EL (cell line): ENCODE data around the gene MYO19.
A peak's percentile ranks its signal among the peaks of the same experiment; 100 is the strongest.

Experiments used
- DNase-seq: peaks from one replicate; pipeline ENCODE4 v3.0.0-alpha.2; 2016

Gene MYO19, protein sequence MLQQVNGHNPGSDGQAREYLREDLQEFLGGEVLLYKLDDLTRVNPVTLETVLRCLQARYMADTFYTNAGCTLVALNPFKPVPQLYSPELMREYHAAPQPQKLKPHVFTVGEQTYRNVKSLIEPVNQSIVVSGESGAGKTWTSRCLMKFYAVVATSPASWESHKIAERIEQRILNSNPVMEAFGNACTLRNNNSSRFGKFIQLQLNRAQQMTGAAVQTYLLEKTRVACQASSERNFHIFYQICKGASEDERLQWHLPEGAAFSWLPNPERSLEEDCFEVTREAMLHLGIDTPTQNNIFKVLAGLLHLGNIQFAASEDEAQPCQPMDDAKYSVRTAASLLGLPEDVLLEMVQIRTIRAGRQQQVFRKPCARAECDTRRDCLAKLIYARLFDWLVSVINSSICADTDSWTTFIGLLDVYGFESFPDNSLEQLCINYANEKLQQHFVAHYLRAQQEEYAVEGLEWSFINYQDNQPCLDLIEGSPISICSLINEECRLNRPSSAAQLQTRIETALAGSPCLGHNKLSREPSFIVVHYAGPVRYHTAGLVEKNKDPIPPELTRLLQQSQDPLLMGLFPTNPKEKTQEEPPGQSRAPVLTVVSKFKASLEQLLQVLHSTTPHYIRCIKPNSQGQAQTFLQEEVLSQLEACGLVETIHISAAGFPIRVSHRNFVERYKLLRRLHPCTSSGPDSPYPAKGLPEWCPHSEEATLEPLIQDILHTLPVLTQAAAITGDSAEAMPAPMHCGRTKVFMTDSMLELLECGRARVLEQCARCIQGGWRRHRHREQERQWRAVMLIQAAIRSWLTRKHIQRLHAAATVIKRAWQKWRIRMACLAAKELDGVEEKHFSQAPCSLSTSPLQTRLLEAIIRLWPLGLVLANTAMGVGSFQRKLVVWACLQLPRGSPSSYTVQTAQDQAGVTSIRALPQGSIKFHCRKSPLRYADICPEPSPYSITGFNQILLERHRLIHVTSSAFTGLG

GRCh38 chr17:36534840-36535668, at the start of gene MYO19, which contains the start of gene PIGW:
TSS of gene MYO19 (minus strand) at chr17:36534868. CDS start at chr17:36532538, 2,330 bp downstream.
TSS of gene PIGW (plus strand) at chr17:36534987. CDS start at chr17:36537102, 2,115 bp downstream.
- peak; percentile 90 for DNase-seq

GRCh38 chr17:36583787-36584186, 49.1 kb upstream of the MYO19 start:
- DNase-seq, result no peak

DNA sequence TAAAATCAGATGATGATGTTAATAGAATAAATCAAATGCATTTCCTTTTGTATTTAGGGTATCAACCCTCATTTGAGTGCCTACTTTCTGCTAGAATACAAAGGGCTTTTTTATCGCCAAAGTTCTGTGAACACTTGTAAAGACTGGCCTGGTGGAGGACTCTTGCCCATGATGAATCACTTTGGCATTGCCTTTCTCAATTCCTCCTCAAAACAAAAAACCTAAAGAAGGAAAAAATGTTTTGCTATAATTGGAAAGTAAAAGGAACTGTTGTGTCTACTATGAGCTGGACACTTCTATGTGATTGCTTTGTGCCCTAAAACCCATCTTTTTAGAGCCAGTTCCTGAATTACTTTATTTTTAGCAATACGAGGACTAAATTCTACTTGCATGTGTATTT, 44.0 kb upstream of the MYO19 start:
- no peak for DNase-seq

GRCh38 chr17:36576793-36577192, 42.1 kb upstream of the MYO19 start:
- DNase-seq, result no peak

DNA sequence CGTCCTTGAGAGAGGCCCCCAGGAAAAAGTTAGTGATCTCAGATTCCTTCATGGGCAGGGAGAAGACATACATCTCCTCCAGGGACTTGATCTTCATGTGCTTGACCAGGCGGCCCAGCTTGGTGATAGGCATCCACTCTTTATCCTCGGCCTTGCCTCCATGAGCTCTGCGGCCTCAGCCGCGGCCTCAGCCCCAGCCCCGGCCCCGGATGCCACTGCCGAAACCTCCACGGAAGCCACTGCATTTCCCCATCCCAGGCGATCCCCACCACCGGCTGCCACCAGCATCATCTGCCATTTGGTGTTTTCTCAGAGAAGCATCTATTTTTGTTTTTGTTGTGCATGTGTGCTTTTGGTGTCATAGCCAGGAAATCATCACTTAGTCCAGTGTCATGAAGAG, 40.4 kb upstream of the MYO19 start:
- DNase-seq, result no peak

GRCh38 chr17:36566081-36566480, 31.4 kb upstream of the MYO19 start:
- no peak for DNase-seq

DNA sequence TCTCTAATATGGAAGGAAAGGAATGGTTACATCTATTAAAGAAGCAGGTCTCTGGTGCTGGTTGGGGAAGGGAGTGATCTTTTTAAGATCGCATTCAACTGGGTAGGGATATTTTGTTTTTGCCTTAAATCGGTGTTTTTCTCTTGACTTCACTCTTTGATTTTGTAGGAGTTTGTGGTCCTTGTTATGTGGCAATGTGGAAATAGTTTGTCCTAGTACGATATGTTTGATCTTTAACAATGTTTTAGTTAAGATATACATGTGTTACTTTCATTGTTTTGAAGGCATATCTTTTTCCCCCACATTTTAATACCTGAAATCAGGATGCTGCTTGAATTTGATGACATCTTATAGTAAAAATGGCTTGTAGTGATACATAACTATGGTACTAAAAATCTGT, 18.8 kb upstream of the MYO19 start:
- no peak for DNase-seq

- DNase-seq, result no peak
Observed at GRCh38 chr17:36550491-36551417, 16.1 kb upstream of the MYO19 start.

GRCh38 chr17:36547776-36548175, 13.1 kb upstream of the MYO19 start:
- DNase-seq, result no peak

DNA sequence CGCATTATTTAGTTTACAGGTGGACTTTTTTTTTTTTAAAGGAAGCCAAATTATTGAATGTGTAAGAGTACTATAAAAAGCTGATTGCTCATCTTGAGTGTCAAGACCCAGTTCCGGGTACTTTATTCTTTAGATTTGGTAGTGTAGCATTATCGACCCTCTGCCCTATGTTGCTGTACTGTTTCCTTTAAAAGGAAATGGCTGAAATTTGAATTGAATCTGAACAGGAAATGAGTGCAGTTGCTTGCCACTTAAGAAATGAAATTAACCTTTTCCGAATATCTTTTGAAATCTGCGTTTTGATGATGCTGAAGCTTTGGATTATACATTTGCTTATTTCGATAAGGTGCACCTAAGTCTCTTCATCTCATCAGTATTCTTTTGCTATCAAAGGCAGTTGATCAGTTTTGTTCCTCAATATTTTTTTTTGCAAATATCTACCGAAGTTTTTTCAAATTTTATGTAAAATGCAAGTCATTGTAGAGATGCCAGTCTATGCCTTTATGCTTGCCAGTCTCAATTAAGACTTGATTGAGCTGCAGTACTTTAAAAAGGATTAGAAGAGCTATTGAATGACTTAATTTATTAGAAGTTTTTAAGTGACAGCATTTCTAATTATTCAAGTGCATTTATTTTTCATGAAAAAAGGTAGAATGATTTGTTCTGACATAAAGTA, 11.9 kb upstream of the MYO19 start:
- peak; percentile 12 for DNase-seq

DNA sequence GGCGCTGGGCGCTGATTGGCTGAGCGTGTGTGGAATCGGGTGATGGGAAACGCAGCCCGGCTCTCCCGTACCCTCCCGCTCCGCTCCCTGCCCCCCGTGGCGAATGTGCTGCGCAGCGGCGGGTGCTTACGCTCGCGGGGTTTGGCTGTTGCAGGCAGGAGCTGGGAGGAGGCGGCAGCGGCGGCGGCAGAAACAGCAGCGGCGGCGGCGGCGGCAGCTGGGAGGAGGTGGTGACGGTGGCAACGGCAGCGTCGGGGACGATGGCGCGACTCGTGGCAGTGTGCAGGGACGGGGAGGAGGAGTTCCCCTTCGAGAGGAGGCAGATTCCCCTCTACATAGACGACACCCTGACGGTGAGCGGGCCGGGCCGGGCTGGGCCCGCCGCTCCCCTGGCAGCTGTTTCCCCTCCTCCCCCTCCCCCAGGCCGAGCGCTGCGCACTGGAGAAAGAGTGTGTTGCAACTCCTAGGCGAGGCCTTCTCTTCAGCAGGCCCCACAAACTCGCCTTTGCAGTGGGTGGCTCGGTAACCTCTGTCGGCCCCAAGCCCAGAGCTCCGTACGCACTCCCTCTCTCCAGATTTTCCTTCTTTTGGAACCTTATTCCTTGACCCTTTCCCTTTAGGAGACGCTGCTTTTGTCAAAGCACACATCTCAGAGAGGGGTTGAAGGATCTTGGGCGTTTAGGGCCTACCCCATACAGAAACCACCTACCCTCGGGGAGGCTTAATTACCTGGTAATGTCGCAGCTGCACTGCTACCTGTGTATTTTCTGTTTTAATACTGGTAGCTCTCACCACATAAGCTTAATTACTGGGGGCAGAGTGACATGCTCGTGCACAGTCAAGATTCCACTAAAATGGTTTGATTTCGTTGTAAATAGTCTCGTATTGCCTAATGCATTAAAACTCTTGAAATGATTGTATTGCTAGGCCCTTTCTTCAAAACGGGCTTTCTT, 11.1 kb upstream of the MYO19 start:
- DNase-seq, result peak; percentile 97

DNA sequence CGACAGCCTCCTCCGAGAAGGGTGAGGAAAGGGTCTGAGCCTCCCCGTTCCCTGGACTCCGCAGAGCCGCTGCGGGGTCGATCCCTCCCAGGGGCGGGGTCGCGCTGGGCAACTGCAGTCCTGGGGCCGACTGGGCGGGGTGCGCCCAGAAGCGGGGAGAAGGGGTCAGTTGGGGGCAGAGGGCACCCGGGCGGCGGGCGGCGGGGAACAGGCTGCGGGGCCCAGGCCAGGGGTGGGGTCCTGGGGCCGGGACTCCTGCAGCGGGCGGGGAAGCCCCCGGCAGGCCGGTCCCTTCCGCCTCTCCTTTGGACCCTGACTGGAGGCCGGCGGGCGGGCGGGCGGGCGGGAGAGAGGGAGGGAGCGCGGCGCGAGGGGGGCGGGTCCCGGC, 10.4 kb upstream of the MYO19 start:
- DNase-seq, result no peak

GRCh38 chr17:36544307-36545076, 9.8 kb upstream of the MYO19 start, which contains the start of gene GGNBP2:
TSS of gene GGNBP2 (plus strand) at chr17:36544919. CDS start at chr17:36545725, 806 bp downstream.
- DNase-seq, result peak; percentile 95

GRCh38 chr17:36544044-36544306, 9.3 kb upstream of the MYO19 start:
- DNase-seq, result peak; percentile 53

DNA sequence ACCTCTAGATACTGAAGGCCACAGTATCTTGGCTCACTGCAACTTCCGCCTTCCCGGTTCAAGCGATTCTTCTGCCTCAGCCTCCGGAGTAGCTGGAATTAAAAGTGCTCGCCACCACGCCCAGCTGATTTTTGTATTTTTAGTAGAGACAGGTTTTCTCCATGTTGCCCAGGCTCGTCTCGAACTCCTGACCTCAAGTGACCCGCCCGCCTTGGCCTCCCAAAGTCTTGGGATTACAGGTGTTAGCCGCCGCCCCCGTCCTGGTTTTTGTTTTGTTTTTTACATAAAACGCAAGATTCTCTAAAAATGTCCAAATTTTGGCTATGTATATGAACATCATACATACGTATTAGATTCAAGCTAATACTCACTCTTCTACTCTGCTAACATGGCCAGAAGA, 8.1 kb upstream of the MYO19 start:
- DNase-seq, result no peak

- DNase-seq, result no peak
Observed at GRCh38 chr17:36540696-36541095, 6.0 kb upstream of the MYO19 start.

DNA sequence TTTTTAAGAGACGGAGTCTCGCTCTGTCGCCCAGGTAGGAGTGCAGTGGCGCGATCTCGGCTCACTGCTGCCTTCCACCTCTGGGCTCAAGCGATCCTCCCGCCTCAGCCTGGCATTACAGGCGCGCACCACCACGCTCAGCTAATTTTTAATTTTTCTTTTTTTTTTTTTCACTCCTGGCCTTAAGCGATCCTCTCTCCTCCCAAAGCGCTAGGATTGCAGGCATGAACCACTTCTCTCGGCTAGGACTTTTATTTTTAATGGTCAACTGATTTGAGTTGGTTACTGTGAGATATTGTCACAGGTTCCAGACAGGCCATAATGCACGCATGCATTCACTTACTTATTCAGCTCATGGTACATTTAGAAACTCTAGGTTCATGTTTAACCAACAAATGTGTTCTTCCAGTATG, 1.0 kb upstream of the MYO19 start:
- DNase-seq, result no peak

DNA sequence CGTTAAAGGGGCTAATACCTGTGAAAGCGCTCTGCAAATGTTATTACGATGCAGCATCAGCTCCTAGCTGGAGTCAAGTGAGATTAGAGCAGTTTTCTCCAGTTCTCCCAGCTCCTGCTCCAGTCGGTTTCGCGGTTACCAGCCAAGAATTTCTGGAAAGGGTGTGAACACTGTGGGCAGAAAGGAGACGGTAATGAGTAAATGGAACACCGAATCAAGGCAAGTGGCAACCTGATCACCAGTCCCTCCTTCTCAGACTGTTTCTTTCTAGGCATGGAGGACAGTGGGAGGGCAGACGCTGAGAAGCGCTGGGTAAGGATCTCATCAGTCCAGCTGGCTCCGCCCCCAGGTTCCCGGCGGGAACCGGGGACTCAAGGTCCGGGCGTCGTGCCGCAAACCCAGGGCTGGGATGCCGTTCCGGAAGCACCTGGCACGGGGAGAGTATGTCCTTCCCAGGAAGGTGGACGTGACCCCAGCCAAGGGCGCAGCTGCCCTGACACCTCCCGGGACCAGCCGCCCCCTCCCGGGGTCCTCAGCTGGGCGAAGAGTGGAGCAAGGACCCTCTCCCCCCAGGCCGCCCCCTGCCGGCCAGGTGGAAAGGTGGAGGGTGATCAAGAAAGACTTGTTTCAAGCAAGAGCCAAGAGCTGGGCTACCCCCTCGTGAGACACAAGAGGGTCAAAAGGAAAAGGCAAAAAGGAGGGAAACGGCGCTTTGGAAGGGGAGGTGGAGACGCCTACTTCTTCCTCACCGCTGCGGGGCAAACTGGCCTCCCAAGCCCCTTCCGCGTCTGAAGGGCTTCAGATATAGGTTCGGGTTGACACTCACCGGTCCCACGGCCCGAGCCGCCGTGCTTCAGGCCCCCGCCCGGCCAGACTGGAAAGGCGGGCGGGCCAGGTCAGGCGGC, 481 bp downstream of the MYO19 start:
- DNase-seq, result peak; percentile 78
